Measurements from ENCODE around the gene OTOL1. TPM values are rescaled to one million over a fixed set of nuclear protein-coding genes. Genes with fewer than 3 reads are reported as not detected.

OTOL1 gene
- total and polyA plus RNA-seq, 10 of the 15 experiments (the other 5 are each of a cell fraction or from before 2014, with no cell fraction given): not detected

DNA sequence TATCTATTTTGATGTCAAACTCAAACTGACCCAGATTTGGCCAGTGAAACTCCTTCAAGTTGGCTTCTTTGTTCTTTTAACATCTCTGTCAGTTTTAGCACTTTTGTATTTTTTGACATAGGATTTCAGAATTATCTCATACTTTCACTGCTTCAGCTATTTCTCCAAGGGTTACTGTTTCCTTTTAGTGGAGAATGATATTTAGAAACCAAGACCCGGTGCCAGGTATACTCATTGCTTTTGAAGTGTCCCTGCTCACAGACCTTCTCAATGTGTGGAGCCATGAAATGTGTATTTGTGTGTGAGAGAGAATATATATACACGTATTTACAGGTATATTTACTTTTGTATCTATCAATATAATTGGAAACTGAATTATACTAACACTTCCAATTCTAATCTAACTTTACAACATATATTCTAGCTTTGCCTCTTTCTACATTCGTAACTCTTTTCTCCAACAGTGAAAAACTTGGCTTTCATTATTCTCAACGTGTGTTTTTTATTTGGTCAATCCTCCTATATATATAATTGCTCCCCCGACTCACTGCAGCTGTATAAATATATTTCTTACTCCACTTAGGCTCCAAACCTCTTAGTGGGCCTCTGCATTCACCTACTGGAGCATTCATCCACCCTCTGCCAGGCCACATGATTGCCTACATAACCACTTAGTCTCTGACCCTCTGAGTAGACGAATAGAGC, 54.0 kb downstream of the OTOL1 start:
- Histone ChIP-seq H3K79me2 (ENCODE audit: control insufficient read depth, insufficient read depth, low read length) (no peaks in the 10 kb centered on the region), H3K4me2 (ENCODE audit: control insufficient read depth, insufficient read depth) (no peak overlapping the region), H3K4me1 (ENCODE audit: control insufficient read depth, insufficient read depth, low read length) (no peaks in the 10 kb centered on the region), H3K27me3 (replicated peaks in 1 of 2; ENCODE audit: control insufficient read depth in 2 of 2, insufficient read depth in 2 of 2, low read length in 1 of 2) (no peaks in the 10 kb centered on the region; a peak in 1 of 4 replicates), H4K20me1 (ENCODE audit: control insufficient read depth, insufficient read depth) (no peaks in the 10 kb centered on the region), H3K4me3 (no peak overlapping the region), H3K9me3 (replicated peaks; ENCODE audit: control insufficient read depth, insufficient read depth, low read length) (no peaks in the 10 kb centered on the region), H3K9ac (ENCODE audit: control insufficient read depth, insufficient read depth, low read length) (no peak overlapping the region), H3K27ac (ENCODE audit: control insufficient read depth, insufficient read depth) (no peak overlapping the region), H3K36me3 (ENCODE audit: control insufficient read depth in 2 of 2, insufficient read depth in 2 of 2, low read length in 1 of 2) (no peaks in the 10 kb centered on the region), H2AFZ (ENCODE audit: control insufficient read depth, low read depth, low read length) (no peak overlapping the region)
- TF ChIP-seq SUPT20H (IDR thresholded peaks at IDR 0.05; ENCODE audit: borderline replicate concordance, control insufficient read depth, low read depth, low read length) (no peak), ZSCAN29 (IDR thresholded peaks at IDR 0.05) (no peak), NR2C2 (IDR thresholded peaks at IDR 0.05; ENCODE audit: borderline replicate concordance, control insufficient read depth, insufficient read length, low read depth) (no peak), FOXM1 (IDR thresholded peaks at IDR 0.05; ENCODE audit: low read depth, low read length) (no peak), HCFC1 (IDR thresholded peaks at IDR 0.05; ENCODE audit: low read length) (no peak), POLR2AphosphoS5 (IDR thresholded peaks at IDR 0.05; ENCODE audit: low read length) (no peak), EGR1 (IDR thresholded peaks at IDR 0.05; ENCODE audit: borderline replicate concordance in 1 of 2, low read depth in 2 of 2, low read length in 2 of 2) (no peak), NFXL1 (IDR thresholded peaks at IDR 0.05; ENCODE audit: borderline replicate concordance) (no peak), SREBF2 (IDR thresholded peaks at IDR 0.05; ENCODE audit: low read length) (no peak), FOS (IDR thresholded peaks at IDR 0.05; ENCODE audit: borderline replicate concordance, extremely low read depth, insufficient read length) (no peak)
- CTCF ChIA-PET: interaction anchor here (0.9 kb wide), 1 partner anchor 11 kb away, joined by 3 read pairs; no protein-coding TSS in a partner anchor
- SMC1A ChIA-PET (ENCODE audit: uncharacterized antibody, unreplicated experiment): interaction anchor here (0.7 to 0.9 kb wide), 2 partner anchors 150 to 215 kb away, joined by 3 read pairs; no protein-coding TSS in a partner anchor
- no peak for DNase-seq (ENCODE audit: low read depth, low spot score)
- intact Hi-C loops (cut with micrococcal nuclease; ENCODE audit: unreplicated experiment): no loop called here
- no peak for ATAC-seq
- no peak for FAIRE-seq
- in situ Hi-C loops (cut with MboI): loop anchor here (25.0 kb wide), 1 partner anchor 1937 kb away; no protein-coding TSS in a partner anchor
- POLR2A ChIA-PET: no interaction called here
- 9% methylated on average over 6 of the region's 6 CpGs for WGBS (ENCODE audit: insufficient coverage, insufficient replicate concordance, low lambda C conversion rate, missing lambda C conversion rate)
- RAD21 ChIA-PET (ENCODE audit: unreplicated experiment): no interaction called here
- BruUV-seq (replicated peaks): no TSS peak

Measured in GM12878 (cell line).